Ovary (tissue), 9 donors: ENCODE data around the gene KATNB1. TPM values are rescaled to one million over a fixed set of nuclear protein-coding genes. Genes with fewer than 3 reads are reported as not detected.

ENCODE experiments used
- DNase-seq, 5 donors: peaks; one replicate each; pipeline ENCODE4 v3.0.0-alpha.2; 2019 to 2020
- H3K27ac ChIP-seq, 2 donors: fragments of 200-600 bp; one replicate each; pipeline versions ENCODE4 v1.5.1 to v1.8.0; 2019 to 2022
- H3K27me3 ChIP-seq: fragments of 200-600 bp; one replicate; pipeline ENCODE4 v1.8.0; 2022
- H3K36me3 ChIP-seq: fragments of 200-600 bp; sonication (generic); one replicate; pipeline ENCODE4 v1.5.1; 2019
- H3K4me1 ChIP-seq: one replicate; pipeline ENCODE4 v1.8.1; 2013; ENCODE audit warnings: mild to moderate bottlenecking, moderate library complexity; ENCODE audit not compliant: insufficient read depth
- H3K4me3 ChIP-seq: fragments of 200-600 bp; sonication (generic); one replicate; pipeline ENCODE4 v1.5.1; 2017
- H3K9me3 ChIP-seq, 2 donors: fragments of 200-600 bp in 1 of 2; sonication (generic) in 1 of 2; one replicate each; pipeline versions ENCODE4 v1.5.1 to v1.8.1; 2013 to 2019; ENCODE audit warnings: mild to moderate bottlenecking in 1 of 2, moderate library complexity in 1 of 2
- CTCF ChIP-seq, 3 donors: fragments of 450-650 bp in 2 of 3; fragments of 200-600 bp in 1 of 3; IDR thresholded peaks; one replicate each; pipeline versions ENCODE4 v1.5.1 to v1.8.0; 2016 to 2022; ENCODE audit warnings: antibody characterized with exemption in 3 of 3, mild to moderate bottlenecking in 1 of 3
- EP300 ChIP-seq: sonication (generic); formaldehyde crosslinking; IDR thresholded peaks from one replicate; pipeline ENCODE4 v1.6.1; 2017; ENCODE audit warnings: antibody characterized with exemption
- POLR2A ChIP-seq: fragments of 450-650 bp; IDR thresholded peaks from one replicate; pipeline ENCODE4 v1.6.1; 2017; ENCODE audit warnings: antibody characterized with exemption, mild to moderate bottlenecking, moderate library complexity
- WGBS, 3 donors: extraction: QIAGEN DNeasy Blood & Tissue Kit in 1 of 3; methylation state at CpG; one replicate each; pipeline versions ENCODE4 v1.1.5 to v1.1.7; 2013 to 2017; 5-methylcytosine and 5-hydroxymethylcytosine counted together
- intact Hi-C, 4 donors: fragments of 100-400 bp; cut with DNase I; formaldehyde crosslinking; loops; one replicate each; pipeline versions ENCODE4 v1.11.0 to v1.15.1; 2022 to 2023
- polyA plus RNA-seq, 2 donors: library from polyadenylated mRNA; stranded (reverse); fragments of 200-250 nt in 1 of 2; fragments of 350-450 nt in 1 of 2; fragmentation: Illumina TruSeq in 1 of 2; extraction: RNeasy Lipid Tissue Mini Kit (QIAGEN cat#74804) in 1 of 2; gene quantifications; one replicate each; pipeline ENCODE4 v1.2.3, GENCODE V29; 2013 to 2014
- total RNA-seq, 7 donors: library from RNA; depleted of rRNA in 2 of 7; stranded (reverse); fragments of >200 nt in 2 of 7; fragmentation: NEBNext Ultra II Directional in 3 of 7; extraction: Animal tissue kit (Norgen Biotek cat#: 25700) in 3 of 7; gene quantifications; one replicate each; pipeline versions ENCODE4 v1.1.0 to v1.2.4, GENCODE V29; 2016 to 2023
- donor health status: DM: no; HTN: no; CAD: no; lungs with moderate emphysema.
- donor health status: DM: no; HTN: no; CAD: no.
- donor health status: Bipolar disorder and iron deficiency.
- donor health status: DM: yes; HTN: yes; CAD: no.
- donor health status: DM: no; HTN: no; CAD: no.
- donor health status: DM: yes; HTN: yes; CAD: no.

KATNB1 gene
- total and polyA plus RNA-seq, 9 donors = 3.4 to 20.2 (median 12.5) TPM

- 66 to 80% (median 72%) methylated on average over 5 of the region's 5 CpGs for WGBS, 3 donors
- DNase-seq = no peak
- intact Hi-C loops = no loop called here
Measured at GRCh38 chr16:57725554-57725953, 10.0 kb upstream of the KATNB1 start.

GRCh38 chr16:57725976-57726375, 9.6 kb upstream of the KATNB1 start:
- TF ChIP-seq CTCF (IDR thresholded peaks at IDR 0.05) (no peak), EP300 (no peak), POLR2A (no peak)
- Histone ChIP-seq H3K27ac (no peak overlapping the region), H3K4me1 (no peaks in the 10 kb centered on the region), H3K9me3 (no peaks in the 10 kb centered on the region), H3K36me3 (no peaks in the 10 kb centered on the region), H3K27me3 (no peaks in the 10 kb centered on the region), H3K4me3 (no peak overlapping the region)
- WGBS, 3 donors = 89 to 91% (median 89%) methylated on average over 30 of the region's 30 CpGs
- intact Hi-C loops = no loop called here
- no peak for DNase-seq

More at GRCh38 chr16:57725554-57725953, 10.0 kb upstream of the KATNB1 start:
- no peak overlapping the region for H3K27ac ChIP-seq
- H3K27me3 ChIP-seq = no peaks in the 10 kb centered on the region
- no peaks in the 10 kb centered on the region for H3K9me3 ChIP-seq
- TF ChIP-seq EP300 = no peak
- no peak for TF ChIP-seq CTCF (IDR thresholded peaks at IDR 0.05)
- no peak for TF ChIP-seq POLR2A
- H3K4me3 ChIP-seq = no peak overlapping the region
- no peaks in the 10 kb centered on the region for H3K4me1 ChIP-seq
- no peaks in the 10 kb centered on the region for H3K36me3 ChIP-seq

GRCh38 chr16:57726433-57726947, 9.1 kb upstream of the KATNB1 start:
- Histone ChIP-seq H3K27ac (no peak overlapping the region), H3K9me3 (no peaks in the 10 kb centered on the region), H3K4me1 (no peaks in the 10 kb centered on the region), H3K36me3 (no peaks in the 10 kb centered on the region), H3K27me3 (no peaks in the 10 kb centered on the region), H3K4me3 (no peak overlapping the region)
- TF ChIP-seq EP300 (no peak), CTCF (IDR thresholded peaks at IDR 0.05) (no peak), POLR2A (no peak)
- WGBS, 3 donors = 62 to 72% (median 71%) methylated on average over 7 of the region's 7 CpGs
- intact Hi-C loops = no loop called here
- no peak for DNase-seq

- H3K4me3 ChIP-seq = no peak overlapping the region
- H3K36me3 ChIP-seq = no peaks in the 10 kb centered on the region
- TF ChIP-seq POLR2A (no peak), EP300 (no peak), CTCF (IDR thresholded peaks at IDR 0.05) (no peak)
- H3K27me3 ChIP-seq = no peaks in the 10 kb centered on the region
- H3K9me3 ChIP-seq = no peaks in the 10 kb centered on the region
- H3K4me1 ChIP-seq = no peaks in the 10 kb centered on the region
- 64 to 74% (median 68%) methylated on average over 4 of the region's 4 CpGs for WGBS, 3 donors
- intact Hi-C loops = no loop called here
- no peak for DNase-seq
- H3K27ac ChIP-seq = no peak overlapping the region
Measured at GRCh38 chr16:57727610-57728009, 8.0 kb upstream of the KATNB1 start.
